H1 (cell line): ENCODE results near the gene NPTN. TPM values are rescaled to one million over a fixed set of nuclear protein-coding genes. Genes with fewer than 3 reads are reported as not detected.

Experiments
- BRCA1 ChIP-seq: IDR thresholded peaks from 2 replicates; pipeline ENCODE4 v1.6.1; 2012; ENCODE audit warnings: low read depth, low read length, improper control_type of control experiment
- CREB1 ChIP-seq: IDR thresholded peaks from 2 replicates; pipeline ENCODE4 v1.6.1; 2012; ENCODE audit warnings: inconsistent platforms
- CTBP2 ChIP-seq: IDR thresholded peaks from 2 replicates; pipeline ENCODE4 v1.7.0; 2011; ENCODE audit warnings: borderline replicate concordance, mild to moderate bottlenecking, moderate library complexity, mixed read lengths, low read length; ENCODE audit not compliant: insufficient read depth, insufficient read length
- POU5F1 ChIP-seq: IDR thresholded peaks from 2 replicates; pipeline ENCODE4 v1.6.1; 2011; ENCODE audit warnings: low read depth, mild to moderate bottlenecking, low read length, moderate library complexity
- RBBP5 ChIP-seq: IDR thresholded peaks from 2 replicates; pipeline ENCODE4 v1.7.1; 2012; ENCODE audit warnings: low read depth, mild to moderate bottlenecking, inconsistent platforms, low read length, moderate library complexity, borderline replicate concordance
- polyA plus RNA-seq, 7 experiments: library from polyadenylated mRNA; depleted of rRNA in 3 of 7; stranded (reverse) in 5 of 7; unstranded in 2 of 7; fragments of >200 nt in 5 of 7; fragments of 200-250 nt in 2 of 7; gene quantifications; 1 replicate in 5 of 7; 2 replicates in 1 of 7; 4 replicates in 1 of 7; pipeline versions ENCODE4 v1.2.1 to v1.2.3, GENCODE V29; 2011 to 2013; ENCODE audit warnings: missing spikeins in 2 of 7, mixed read lengths in 2 of 7
- total RNA-seq: library from RNA; stranded (reverse); fragmentation: NEBNext Ultra II Directional; extraction: Animal tissue kit (Norgen Biotek cat#: 25700); gene quantifications from 2 replicates; pipeline ENCODE4 v1.2.1, GENCODE V29; 2021

Gene NPTN
- total and polyA plus RNA-seq, 2 of the 8 experiments (the other 6 are each of a cell fraction or from before 2014, with no cell fraction given) = 67.0 to 113 TPM

DNA sequence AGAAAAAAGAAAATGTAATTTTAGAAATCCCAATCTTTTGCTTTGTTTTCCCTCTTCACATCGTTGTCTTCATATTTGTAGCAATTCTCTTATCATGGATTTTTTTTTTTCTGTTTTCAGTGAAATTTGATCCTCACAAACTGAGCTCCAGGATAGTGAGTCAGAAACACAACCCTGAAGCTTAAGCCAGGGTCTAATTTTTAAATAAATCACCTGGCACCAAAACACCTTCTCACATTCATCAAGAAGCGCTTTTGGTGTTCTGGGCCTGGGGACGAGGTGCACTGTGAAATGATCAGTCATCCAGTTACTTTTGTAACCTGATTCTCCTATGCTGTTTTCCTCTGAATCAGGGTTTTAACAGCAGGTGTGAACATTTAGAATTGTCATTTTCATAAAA lies 102.5 kb downstream of the NPTN start (continued):
- TF ChIP-seq CTBP2 (no peak), CREB1 (no peak), RBBP5 (no peak), POU5F1 (no peak), BRCA1 (no peak)
